DOHH2 (cell line): ENCODE data around the gene HACD2.

Source experiments
- H3F3A ChIP-seq: fragments of 200-600 bp; sonication (generic), shearing (Covaris generic); 2 replicates; pipeline ENCODE4 v1.6.0; 2016; ENCODE audit warnings: antibody characterized with exemption, mild to moderate bottlenecking; ENCODE audit not compliant: control insufficient read depth, insufficient read depth
- H3K27ac ChIP-seq: fragments of 200-600 bp; sonication (generic); 2 replicates; pipeline ENCODE4 v1.5.1; 2014; ENCODE audit warnings: low read depth, mild to moderate bottlenecking, low read length, moderate library complexity
- H3K27me3 ChIP-seq: fragments of 200-600 bp; sonication (generic); 2 replicates; pipeline ENCODE4 v1.6.1; 2014; ENCODE audit warnings: mild to moderate bottlenecking, low read length, mixed read lengths; ENCODE audit not compliant: control insufficient read depth
- H3K36me3 ChIP-seq: fragments of 200-600 bp; sonication (generic); 2 replicates; pipeline ENCODE4 v1.6.1; 2014; ENCODE audit warnings: mild to moderate bottlenecking, low read length, moderate library complexity, mixed read lengths; ENCODE audit not compliant: control insufficient read depth
- H3K4me1 ChIP-seq: fragments of 200-600 bp; sonication (generic); 2 replicates; pipeline ENCODE4 v1.6.1; 2014; ENCODE audit warnings: mild to moderate bottlenecking, low read length, mixed read lengths; ENCODE audit not compliant: control insufficient read depth
- H3K4me2 ChIP-seq: fragments of 200-600 bp; sonication (generic); 2 replicates; pipeline ENCODE4 v1.6.0; 2014; ENCODE audit warnings: mild to moderate bottlenecking, low read length, moderate library complexity
- H3K4me3 ChIP-seq: fragments of 200-600 bp; sonication (generic); 2 replicates; pipeline ENCODE4 v1.5.1; 2014; ENCODE audit warnings: mild to moderate bottlenecking, low read length, mixed read lengths
- H3K79me2 ChIP-seq: fragments of 200-600 bp; sonication (generic); 2 replicates; pipeline ENCODE4 v1.6.1; 2014; ENCODE audit warnings: mild to moderate bottlenecking, low read length, mixed read lengths; ENCODE audit not compliant: control insufficient read depth
- H3K9me2 ChIP-seq: fragments of 200-600 bp; sonication (generic); replicated peaks from 2 replicates; pipeline ENCODE4 v1.6.1; 2014; ENCODE audit warnings: mild to moderate bottlenecking, low read length, mixed read lengths; ENCODE audit not compliant: control insufficient read depth
- H3K9me3 ChIP-seq: fragments of 200-600 bp; sonication (generic); 2 replicates; pipeline ENCODE4 v1.6.1; 2014; ENCODE audit warnings: antibody characterized with exemption, low read length, mixed read lengths; ENCODE audit not compliant: control insufficient read depth, insufficient read depth
- H4K20me1 ChIP-seq: fragments of 200-600 bp; sonication (generic); 2 replicates; pipeline ENCODE4 v1.6.0; 2014; ENCODE audit warnings: low read depth, mild to moderate bottlenecking, antibody characterized with exemption, low read length, moderate library complexity; ENCODE audit not compliant: control insufficient read depth, insufficient read depth
- EZH2phosphoT487 ChIP-seq: fragments of 200-600 bp; sonication (generic); IDR thresholded peaks from 2 replicates; pipeline ENCODE4 v1.6.1; 2017; ENCODE audit warnings: borderline replicate concordance, mild to moderate bottlenecking, antibody characterized with exemption, low read length, moderate library complexity, mixed read lengths
- TF ChIP-seq, protein P1 (sequence below): fragments of 200-600 bp; sonication (generic); IDR thresholded peaks from one replicate; pipeline ENCODE4 v1.5.1; 2014; ENCODE audit warnings: antibody characterized with exemption, mild to moderate bottlenecking, low read depth, low read length; ENCODE audit not compliant: poor library complexity, severe bottlenecking

HACD2 gene

DNA sequence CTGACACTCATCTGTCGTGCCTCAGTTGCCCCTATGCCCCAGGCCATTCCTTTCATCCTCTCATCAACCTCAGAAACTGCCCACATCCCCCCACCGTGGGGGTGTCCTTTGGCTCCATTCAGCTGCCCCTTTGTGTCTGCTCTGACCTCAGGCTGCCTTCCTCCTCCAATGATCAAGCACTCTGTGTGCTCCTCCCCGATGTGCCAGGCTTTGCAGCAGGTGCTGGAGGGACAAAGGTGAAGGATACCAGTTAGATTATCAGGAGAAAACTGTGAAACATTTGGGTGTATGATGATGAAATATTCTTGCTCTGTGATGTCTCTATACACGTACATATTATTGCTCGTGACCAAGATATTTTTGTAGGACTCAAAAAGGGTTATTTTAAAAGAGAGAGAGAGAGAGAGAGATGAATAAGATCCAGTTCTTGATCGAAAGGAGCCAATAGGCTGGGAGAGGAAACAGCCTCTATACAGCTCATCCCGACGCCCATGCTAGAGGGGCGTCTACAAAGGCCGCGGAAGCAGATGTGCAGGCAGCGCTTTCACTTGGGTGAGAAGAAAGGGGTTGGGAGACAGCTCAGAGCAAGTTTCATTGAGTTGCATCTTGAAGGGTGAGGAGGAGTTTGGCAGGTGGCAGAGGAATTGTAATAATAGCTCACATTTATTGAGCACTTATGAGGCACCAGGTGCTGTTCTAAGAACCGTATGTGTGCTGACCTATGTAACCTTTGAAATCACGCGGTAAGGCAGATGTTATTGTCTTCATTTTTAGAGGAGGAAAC, 107.7 kb downstream of the HACD2 start:
- Histone ChIP-seq H3F3A (no peaks in the 10 kb centered on the region), H3K27ac (no peak overlapping the region), H3K9me2 (no peaks in the 10 kb centered on the region), H3K4me2 (no peak overlapping the region), H3K9me3 (no peaks in the 10 kb centered on the region), H4K20me1 (0 out of 2 replicates have a peak, but pooled peaks cover 4% of the 10 kb centered on the region), H3K36me3 (no peaks in the 10 kb centered on the region), H3K4me3 (no peak overlapping the region), H3K4me1 (no peaks in the 10 kb centered on the region), H3K79me2 (no peaks in the 10 kb centered on the region), H3K27me3 (peaks cover 6% of the 10 kb centered on the region; the same call in 1 of the 2 replicates)
- no peak for TF ChIP-seq EZH2phosphoT487
- TF ChIP-seq, protein P1, sequence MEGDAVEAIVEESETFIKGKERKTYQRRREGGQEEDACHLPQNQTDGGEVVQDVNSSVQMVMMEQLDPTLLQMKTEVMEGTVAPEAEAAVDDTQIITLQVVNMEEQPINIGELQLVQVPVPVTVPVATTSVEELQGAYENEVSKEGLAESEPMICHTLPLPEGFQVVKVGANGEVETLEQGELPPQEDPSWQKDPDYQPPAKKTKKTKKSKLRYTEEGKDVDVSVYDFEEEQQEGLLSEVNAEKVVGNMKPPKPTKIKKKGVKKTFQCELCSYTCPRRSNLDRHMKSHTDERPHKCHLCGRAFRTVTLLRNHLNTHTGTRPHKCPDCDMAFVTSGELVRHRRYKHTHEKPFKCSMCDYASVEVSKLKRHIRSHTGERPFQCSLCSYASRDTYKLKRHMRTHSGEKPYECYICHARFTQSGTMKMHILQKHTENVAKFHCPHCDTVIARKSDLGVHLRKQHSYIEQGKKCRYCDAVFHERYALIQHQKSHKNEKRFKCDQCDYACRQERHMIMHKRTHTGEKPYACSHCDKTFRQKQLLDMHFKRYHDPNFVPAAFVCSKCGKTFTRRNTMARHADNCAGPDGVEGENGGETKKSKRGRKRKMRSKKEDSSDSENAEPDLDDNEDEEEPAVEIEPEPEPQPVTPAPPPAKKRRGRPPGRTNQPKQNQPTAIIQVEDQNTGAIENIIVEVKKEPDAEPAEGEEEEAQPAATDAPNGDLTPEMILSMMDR = no peak

DNA sequence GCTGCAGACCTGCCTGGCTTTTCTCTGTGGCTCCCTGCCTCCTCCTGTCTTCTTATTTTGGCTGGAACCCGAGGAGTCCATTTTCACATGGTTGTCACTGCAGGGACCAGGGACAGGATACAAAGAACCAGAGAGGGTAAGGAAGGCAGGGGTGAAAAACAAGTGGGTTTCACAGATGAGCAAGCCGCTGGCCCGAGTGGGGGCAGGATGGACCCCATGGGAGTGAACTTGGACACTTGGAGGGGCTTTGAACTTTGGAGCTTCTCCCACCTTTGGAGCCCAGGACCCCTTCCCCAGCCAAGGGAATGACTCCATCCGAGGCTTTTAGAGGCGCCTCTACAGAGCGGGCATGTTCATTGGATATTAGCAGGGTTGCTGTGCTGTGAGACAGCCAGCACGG, 109.1 kb downstream of the HACD2 start:
- H3K4me2 ChIP-seq = no peak overlapping the region
- H3K36me3 ChIP-seq = no peaks in the 10 kb centered on the region
- no peaks in the 10 kb centered on the region for H3K9me3 ChIP-seq
- no peaks in the 10 kb centered on the region for H3K9me2 ChIP-seq
- peaks cover 6% of the 10 kb centered on the region; the same call in 1 of the 2 replicates for H3K27me3 ChIP-seq
- no peak for TF ChIP-seq EZH2phosphoT487
- TF ChIP-seq, protein P1 = no peak
- no peaks in the 10 kb centered on the region for H3K79me2 ChIP-seq
- no peak overlapping the region for H3K4me3 ChIP-seq
- H4K20me1 ChIP-seq = 0 out of 2 replicates have a peak, but pooled peaks cover 3% of the 10 kb centered on the region
- no peaks in the 10 kb centered on the region for H3F3A ChIP-seq
- no peak overlapping the region for H3K27ac ChIP-seq
- H3K4me1 ChIP-seq = no peaks in the 10 kb centered on the region

DNA sequence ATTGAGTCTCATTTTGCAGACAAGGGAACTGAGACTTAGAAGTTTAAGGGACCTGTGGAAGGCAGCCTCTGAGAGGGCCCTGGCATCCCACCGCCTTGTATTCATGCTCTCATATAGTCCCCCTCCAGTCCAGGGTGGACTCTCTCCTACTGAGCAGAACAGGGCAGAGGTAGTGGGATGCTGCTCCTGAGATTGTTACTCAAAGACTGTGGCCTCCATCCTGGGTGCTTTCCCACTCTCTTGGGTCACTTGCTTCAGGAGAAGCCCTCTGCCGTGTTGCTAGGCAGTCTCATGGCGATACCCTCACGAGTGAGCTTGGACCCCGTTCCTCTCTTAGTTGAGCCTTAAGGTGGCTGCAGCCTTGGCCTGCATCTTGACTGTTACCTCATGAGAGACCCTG, 113.7 kb downstream of the HACD2 start:
- H3K79me2 ChIP-seq = no peaks in the 10 kb centered on the region
- TF ChIP-seq, protein P1 = no peak
- no peak for TF ChIP-seq EZH2phosphoT487
- no peaks in the 10 kb centered on the region for H3K9me2 ChIP-seq
- H3F3A ChIP-seq = no peaks in the 10 kb centered on the region
- no peaks in the 10 kb centered on the region for H3K36me3 ChIP-seq
- H3K4me3 ChIP-seq = no peak overlapping the region
- no peaks in the 10 kb centered on the region for H3K9me3 ChIP-seq
- peaks cover 4% of the 10 kb centered on the region for H3K27me3 ChIP-seq
- no peak overlapping the region for H3K27ac ChIP-seq
- no peak overlapping the region for H3K4me2 ChIP-seq
- no peaks in the 10 kb centered on the region for H4K20me1 ChIP-seq
- no peaks in the 10 kb centered on the region for H3K4me1 ChIP-seq
